Anterior cingulate cortex (tissue), 58 donors: ENCODE results near the gene CDADC1.
"Not testable (repeated sequence)": the region's sequence is repeated elsewhere in the genome, so short reads cannot be mapped to it uniquely, and the experiment has no call there.

Experiments
- DNase-seq, 58 donors: peaks; one replicate each; lab custom pipeline; 2025; lab: John Stamatoyannopoulos, UW

CDADC1 gene

DNA sequence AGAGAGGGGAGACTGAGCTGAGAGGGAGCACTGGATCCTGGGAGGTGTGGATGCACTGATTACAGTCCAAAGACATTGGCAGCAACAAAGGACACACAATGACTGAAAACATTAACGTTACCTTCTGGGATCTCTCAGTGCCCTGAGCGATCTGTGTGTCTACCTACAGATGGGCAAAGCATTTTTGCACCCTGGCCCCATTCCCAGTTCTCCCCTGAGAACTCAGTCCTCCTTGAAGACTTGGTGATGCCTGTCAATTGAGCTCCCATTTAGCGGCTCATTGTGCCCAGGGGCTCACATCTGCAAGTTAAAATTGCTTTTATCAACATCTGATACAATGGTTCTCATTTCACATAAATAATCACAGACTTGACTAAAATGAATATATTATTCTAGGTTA lies 62.5 kb downstream of the CDADC1 start:
- DNase-seq, result no peak

DNA sequence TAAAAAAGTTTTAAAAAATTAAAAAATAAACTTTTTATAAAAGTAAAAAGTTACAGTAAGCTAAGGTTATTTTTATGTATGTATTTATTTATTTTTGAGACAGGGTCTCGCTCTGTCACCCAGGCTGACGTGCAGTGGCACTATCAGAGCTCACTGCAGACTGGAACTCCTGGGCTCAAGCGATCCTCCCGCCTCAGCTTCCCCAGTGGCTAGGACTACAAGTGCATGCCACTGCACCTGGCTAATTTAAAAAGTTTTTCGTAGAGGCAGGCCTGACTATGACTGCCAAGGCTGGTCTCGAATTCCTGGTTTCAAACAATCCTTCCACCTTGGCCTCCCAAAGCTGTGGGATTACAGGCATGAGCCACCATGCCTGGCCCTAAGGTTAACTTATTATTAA lies 64.1 kb downstream of the CDADC1 start:
- DNase-seq, result no peak

DNA sequence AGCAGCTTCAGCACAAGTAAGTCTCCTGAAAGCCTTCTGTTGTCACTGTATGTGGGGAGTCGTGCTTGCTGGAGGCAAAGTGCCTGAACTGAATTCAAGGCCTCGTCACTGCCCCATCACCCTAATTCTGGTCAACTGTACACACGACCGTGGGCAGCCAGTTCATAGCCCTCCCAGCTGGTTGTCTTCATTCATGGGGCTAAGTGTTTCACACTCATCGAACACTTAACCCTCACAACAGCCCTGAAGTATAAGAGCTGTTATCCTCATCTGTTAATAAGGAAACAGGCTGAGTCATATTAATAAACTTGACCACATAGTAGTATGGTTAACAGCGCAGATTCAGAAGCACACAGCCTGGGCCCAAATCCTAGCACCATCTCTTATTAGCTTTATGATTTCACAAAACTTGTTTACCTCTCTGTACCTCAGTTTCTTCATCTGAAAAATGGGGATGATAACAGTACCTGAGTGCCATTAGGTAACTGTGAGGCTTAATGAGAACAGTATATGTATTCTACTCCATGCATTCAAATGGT lies 66.7 kb downstream of the CDADC1 start:
- DNase-seq, result no peak

- no peak for DNase-seq
Measured at GRCh38 chr13:49315036-49315565, 67.4 kb downstream of the CDADC1 start.

GRCh38 chr13:49315756-49316482 lies 68.2 kb downstream of the CDADC1 start:
- DNase-seq, result no peak

DNA sequence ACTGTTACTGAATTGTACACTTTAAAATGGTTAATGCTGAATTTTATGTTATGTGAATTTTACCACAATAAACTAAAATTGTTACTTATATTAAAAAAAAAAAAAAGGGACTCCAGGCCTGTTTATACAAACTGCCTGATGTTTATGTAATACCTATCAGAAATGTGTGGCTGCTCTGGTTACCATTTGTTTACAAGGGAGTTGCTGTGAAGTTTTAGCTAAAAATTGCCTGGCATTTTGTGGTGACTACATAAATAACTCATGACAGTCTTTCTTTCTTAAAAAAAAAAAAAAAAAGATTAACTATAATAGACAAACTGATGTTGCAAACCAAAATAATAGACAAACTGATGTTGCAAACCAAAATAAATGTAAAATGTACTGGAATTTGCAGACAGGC lies 71.8 kb downstream of the CDADC1 start:
- DNase-seq, result no peak

DNA sequence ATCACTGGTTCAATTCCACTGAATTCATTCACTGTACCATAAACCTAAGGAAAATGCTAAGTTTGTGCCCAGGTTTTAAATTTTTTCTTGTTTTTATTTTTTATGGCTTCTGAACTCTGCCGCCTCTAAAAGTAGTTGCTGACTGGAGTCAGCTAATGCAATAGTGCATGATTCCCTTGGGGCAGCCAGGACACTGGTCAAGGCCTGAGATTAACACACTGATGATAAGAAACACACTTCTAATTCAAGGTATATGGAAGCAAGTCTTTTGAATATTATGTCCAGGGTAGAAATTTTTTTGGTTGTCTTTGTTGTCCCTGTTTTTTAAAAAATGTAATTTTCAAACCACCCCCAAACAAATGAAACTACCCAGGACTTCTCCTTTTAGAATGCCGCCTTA lies 72.2 kb downstream of the CDADC1 start:
- DNase-seq, result no peak

GRCh38 chr13:49320975-49321374 lies 73.2 kb downstream of the CDADC1 start:
- no peak for DNase-seq

GRCh38 chr13:49322702-49323101 lies 75.0 kb downstream of the CDADC1 start:
- no peak for DNase-seq

- DNase-seq, result no peak
Measured at GRCh38 chr13:49323344-49323743, 75.6 kb downstream of the CDADC1 start.

DNA sequence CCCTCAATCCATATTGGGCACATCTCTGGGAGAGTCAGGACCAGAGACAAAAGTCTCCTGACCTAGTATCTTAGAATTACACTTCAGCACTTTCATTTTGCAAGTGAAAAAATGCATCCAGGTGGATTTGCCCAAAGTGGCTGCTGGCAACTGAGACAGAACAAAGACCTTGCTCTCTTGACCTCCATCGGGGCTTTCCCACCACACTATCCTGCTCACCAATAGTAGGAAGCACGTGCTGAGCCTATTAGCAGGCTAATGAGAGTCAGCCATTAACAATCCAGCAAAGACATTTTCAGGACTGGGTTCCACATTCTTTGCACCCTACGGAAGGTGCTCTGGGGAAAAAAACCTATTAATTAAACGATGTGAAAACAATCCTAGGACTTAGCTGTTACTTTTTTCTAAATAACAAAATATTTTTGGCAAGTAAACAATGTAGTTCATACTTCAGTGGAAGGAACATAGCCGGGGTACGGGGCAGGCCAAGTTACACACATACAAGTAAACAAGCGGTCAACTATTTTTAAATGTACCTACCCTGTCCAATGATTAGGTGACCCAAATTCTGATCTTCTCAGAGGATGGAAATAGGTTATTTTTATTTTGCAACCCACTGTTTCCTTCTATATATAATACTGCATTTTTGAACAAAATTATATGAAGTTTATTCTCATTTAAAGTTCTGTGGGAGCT lies 78.6 kb downstream of the CDADC1 start:
- DNase-seq, result no peak

DNA sequence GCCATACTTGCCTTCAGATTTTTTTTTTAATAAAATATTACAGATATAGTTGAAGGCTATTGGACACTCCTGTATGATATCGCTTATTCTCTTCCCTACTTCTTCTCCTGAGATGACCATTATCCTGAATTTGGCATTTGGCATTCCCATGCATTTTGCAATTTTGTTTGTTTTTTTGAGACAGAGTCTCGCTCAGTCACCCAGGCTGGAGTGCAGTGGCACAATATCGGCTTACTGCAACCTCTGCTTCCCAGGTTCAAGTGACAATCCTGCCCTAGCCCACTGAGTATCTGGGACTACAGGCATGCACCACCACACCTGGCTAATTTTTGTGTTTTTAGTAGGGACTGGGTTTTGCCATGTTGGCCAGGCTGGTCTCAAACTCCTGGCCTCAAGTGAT lies 79.4 kb downstream of the CDADC1 start:
- not testable (repeated sequence) for DNase-seq

DNA sequence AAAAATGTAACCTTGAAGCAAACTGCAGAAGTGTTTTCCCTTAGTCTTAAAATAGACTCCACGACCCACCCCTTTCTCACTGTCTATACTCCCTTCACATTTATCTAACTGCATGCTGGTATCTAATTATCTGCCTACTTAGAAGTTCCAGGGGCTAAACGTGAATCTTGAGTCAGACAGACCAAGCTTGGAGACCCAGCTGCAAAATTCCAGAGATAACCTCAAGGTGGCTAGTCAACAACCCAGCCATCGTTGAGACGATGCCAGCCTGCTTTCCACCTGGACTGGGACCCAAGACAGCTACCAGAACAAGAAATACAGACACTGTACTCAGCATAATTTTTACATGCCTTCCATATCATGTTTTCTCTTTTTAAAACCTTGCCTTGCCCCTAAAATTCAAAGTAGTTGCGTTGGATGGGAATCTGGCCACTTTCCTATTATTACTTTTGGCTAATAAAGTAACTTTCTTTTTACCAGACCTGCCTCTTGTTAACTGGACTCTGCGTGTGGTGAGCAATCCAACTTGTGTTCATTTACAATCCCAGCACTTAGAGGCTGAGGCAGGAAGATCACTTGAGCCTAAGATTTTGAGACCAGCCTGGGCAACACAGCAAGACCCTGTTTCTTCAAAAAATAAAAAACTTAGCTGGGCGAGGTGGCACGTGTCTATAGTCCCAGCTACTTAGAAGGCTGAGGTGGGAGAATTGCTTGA lies 82.3 kb downstream of the CDADC1 start:
- no peak for DNase-seq

GRCh38 chr13:49330546-49330864 lies 82.8 kb downstream of the CDADC1 start:
- DNase-seq, result no peak

DNA sequence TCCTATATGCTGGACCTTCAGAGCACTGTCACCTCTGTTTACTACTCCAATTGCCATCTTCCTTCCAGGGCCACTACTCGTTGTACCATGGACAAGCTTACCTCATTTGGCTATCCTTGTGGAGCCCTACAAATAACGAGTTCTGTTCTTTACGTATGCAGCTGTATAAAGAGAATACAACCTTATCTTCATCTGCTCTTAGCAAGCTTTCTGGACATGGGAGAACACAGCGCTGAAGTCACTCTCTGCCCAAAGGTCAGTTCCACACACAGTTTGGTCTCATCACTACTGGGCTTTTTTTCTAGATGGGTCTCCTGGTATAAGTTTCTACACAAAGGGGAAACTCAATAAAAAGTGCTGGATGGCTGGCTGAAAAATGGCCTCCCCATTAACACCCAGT lies 88.9 kb downstream of the CDADC1 start:
- no peak for DNase-seq

GRCh38 chr13:49340161-49340560 lies 92.4 kb downstream of the CDADC1 start:
- no peak for DNase-seq

DNA sequence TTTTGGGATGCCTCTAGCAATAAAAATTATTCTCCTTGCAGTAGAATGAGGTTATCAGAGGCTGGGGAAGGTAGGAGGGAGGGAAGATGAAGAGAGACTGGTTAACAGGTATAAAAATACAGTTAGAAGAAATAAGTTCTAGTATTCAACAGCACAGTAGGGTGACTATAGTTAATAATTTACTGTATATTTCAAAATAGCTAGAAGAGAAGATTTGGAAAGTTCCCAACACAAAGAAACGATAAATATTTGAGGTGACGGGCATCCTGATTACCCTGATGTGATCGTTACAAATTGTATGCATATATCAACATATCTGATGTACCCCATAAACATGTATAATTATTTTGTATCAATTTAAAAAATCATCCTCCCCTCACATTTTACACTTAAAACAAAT lies 93.8 kb downstream of the CDADC1 start:
- no peak for DNase-seq

- no peak for DNase-seq
Measured at GRCh38 chr13:49341941-49342340, 94.2 kb downstream of the CDADC1 start.

DNA sequence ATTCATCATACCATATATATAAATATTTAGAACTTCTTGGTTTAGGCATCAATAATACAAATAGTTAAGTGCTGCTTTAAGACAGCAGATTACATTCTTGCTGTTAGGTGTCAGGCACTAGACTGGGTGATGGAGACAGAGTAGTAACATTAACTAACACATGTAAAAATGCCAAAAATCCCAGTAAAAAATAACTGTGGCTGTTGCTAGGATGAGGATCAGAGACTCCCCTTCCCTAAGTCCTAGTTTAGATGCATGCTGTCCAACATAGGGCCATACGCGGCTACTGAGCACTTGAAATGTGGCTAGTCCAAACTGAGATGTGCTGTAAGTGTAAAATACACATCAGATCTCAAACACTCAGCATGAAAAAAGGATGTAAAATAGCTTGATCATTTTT lies 94.7 kb downstream of the CDADC1 start:
- no peak for DNase-seq
